HepG2 (cell line): ENCODE measurements around the gene ZNF19. TPM values are rescaled to one million over a fixed set of nuclear protein-coding genes. Genes with fewer than 3 reads are reported as not detected.
A peak's percentile ranks its signal among the peaks of the same experiment; 100 is the strongest.

Experiments used
- ATAC-seq: fragments of 200-7000 bp; cut with Tn5 transposase; 3 replicates; pipeline ENCODE4 v1.9.1; 2020; ENCODE audit warnings: mild to moderate bottlenecking, moderate library complexity
- BruUV-seq: library from RNA; stranded (reverse); fragments of 400-500 nt; replicated peaks from 2 replicates; lab custom pipeline; 2021; lab: Mats Ljungman, UMichigan
- CTCF ChIA-PET: fragments of 300-600 bp; formaldehyde crosslinking; extraction: SDS; loops from one replicate; lab custom pipeline; 2021; ENCODE audit warnings: low total read pairs, inconsistent platforms, low intra/inter-chr PET ratio; lab: Yijun Ruan, JAX
- POLR2A ChIA-PET: fragments of 350-600 bp; sonication (Branson Sonifier 250); formaldehyde crosslinking; loops from one replicate; lab custom pipeline; 2020; ENCODE audit warnings: antibody characterized with exemption, inconsistent platforms; lab: Yijun Ruan, JAX
- DNase-seq: peaks from one replicate; pipeline ENCODE4 v3.0.0-alpha.2; 2015; ENCODE audit warnings: low spot score
- FAIRE-seq: peaks from 3 replicates; lab custom pipeline; 2011; peaks lifted over from hg19 to GRCh38; lab: Jason Lieb, UNC
- H2AFZ ChIP-seq: one replicate; pipeline ENCODE4 v1.6.1; 2011; ENCODE audit warnings: low read length, inconsistent platforms
- H3K27ac ChIP-seq: fragments of 300-600 bp; 3 replicates; pipeline ENCODE4 v1.8.0; 2011; ENCODE audit warnings: mixed run types, mild to moderate bottlenecking, mixed read lengths, low read length, inconsistent platforms; ENCODE audit not compliant: insufficient read depth; ENCODE audit errors: extremely low read length
- H3K27me3 ChIP-seq, 2 experiments: fragments of 200-600 bp in 1 of 2; 2 replicates in 1 of 2; 3 replicates in 1 of 2; pipeline versions ENCODE4 v1.6.0 to v1.8.0; 2011; ENCODE audit warnings: low read length in 2 of 2, mild to moderate bottlenecking in 2 of 2, moderate library complexity in 2 of 2, inconsistent platforms in 1 of 2; ENCODE audit not compliant: insufficient read depth in 2 of 2, control insufficient read depth in 1 of 2
- H3K36me3 ChIP-seq, 2 experiments: fragments of 200-600 bp in 1 of 2; replicated peaks in 1 of 2; 2 replicates in 1 of 2; 3 replicates in 1 of 2; pipeline versions ENCODE4 v1.5.1 to v1.8.0; 2011; ENCODE audit warnings: low read length in 2 of 2, inconsistent platforms in 1 of 2; ENCODE audit not compliant: insufficient read depth in 2 of 2, control insufficient read depth in 1 of 2
- H3K4me1 ChIP-seq: 2 replicates; pipeline ENCODE4 v1.5.1; 2012; ENCODE audit warnings: low read length, inconsistent platforms; ENCODE audit not compliant: insufficient read depth
- H3K4me2 ChIP-seq: 2 replicates; pipeline ENCODE4 v1.6.0; 2011; ENCODE audit warnings: low read depth, low read length, inconsistent platforms
- H3K4me3 ChIP-seq, 3 experiments: fragments of 200-600 bp in 1 of 3; sonication (generic), shearing (Covaris generic) in 1 of 3; replicated peaks in 1 of 3; 2 replicates each; pipeline ENCODE4 v1.5.1; 2011 to 2016; ENCODE audit warnings: low read length in 3 of 3, inconsistent platforms in 2 of 3, low read depth in 2 of 3, mild to moderate bottlenecking in 2 of 3, control low read depth in 1 of 3, mixed read lengths in 1 of 3; ENCODE audit not compliant: insufficient read depth in 1 of 3
- H3K79me2 ChIP-seq: one replicate; pipeline ENCODE4 v1.6.1; 2011; ENCODE audit warnings: low read length, inconsistent platforms; ENCODE audit not compliant: insufficient read depth
- H3K9ac ChIP-seq: 2 replicates; pipeline ENCODE4 v1.6.0; 2011; ENCODE audit warnings: mild to moderate bottlenecking, low read depth, low read length, inconsistent platforms; ENCODE audit not compliant: insufficient read depth
- H3K9me3 ChIP-seq: 2 replicates; pipeline ENCODE4 v1.5.1; 2012; ENCODE audit warnings: mild to moderate bottlenecking, low read length
- H4K20me1 ChIP-seq: 2 replicates; pipeline ENCODE4 v1.6.0; 2011; ENCODE audit warnings: inconsistent platforms, mild to moderate bottlenecking, low read length, moderate library complexity; ENCODE audit not compliant: insufficient read depth
- BATF2 ChIP-seq: sonication (generic); formaldehyde crosslinking; IDR thresholded peaks from 2 replicates; pipeline ENCODE4 v1.8.0; 2022; ENCODE audit warnings: mild to moderate bottlenecking, missing genetic modification reagents, moderate library complexity
- ERF ChIP-seq: IDR thresholded peaks from 2 replicates; pipeline ENCODE4 v1.6.1; 2018; ENCODE audit warnings: missing biosample characterization, missing genetic modification reagents
- FOSL2 ChIP-seq: sonication (generic); formaldehyde crosslinking; IDR thresholded peaks from 2 replicates; pipeline ENCODE4 v1.4.0; 2020; ENCODE audit warnings: missing genetic modification reagents
- GATA4 ChIP-seq: sonication (generic); IDR thresholded peaks from 2 replicates; pipeline ENCODE4 v1.6.1; 2016; ENCODE audit warnings: antibody characterized with exemption, low read depth, borderline replicate concordance
- MIER3 ChIP-seq: IDR thresholded peaks from 2 replicates; pipeline ENCODE4 v1.6.1; 2016; ENCODE audit warnings: missing compliant biosample characterization, borderline replicate concordance
- RCOR2 ChIP-seq: IDR thresholded peaks from 2 replicates; pipeline ENCODE4 v1.6.1; 2016; ENCODE audit warnings: missing biosample characterization, missing genetic modification reagents
- RXRB ChIP-seq: IDR thresholded peaks from 2 replicates; pipeline ENCODE4 v1.6.1; 2016; ENCODE audit warnings: borderline replicate concordance, missing genetic modification reagents, missing compliant biosample characterization
- TFE3 ChIP-seq: IDR thresholded peaks from 2 replicates; pipeline ENCODE4 v1.6.1; 2016
- TSC22D2 ChIP-seq: sonication (generic); formaldehyde crosslinking; IDR thresholded peaks from 2 replicates; pipeline ENCODE4 v1.5.1; 2020; ENCODE audit warnings: missing genetic modification reagents, mild to moderate bottlenecking, borderline replicate concordance
- ZNF234 ChIP-seq: sonication (generic); formaldehyde crosslinking; conservative IDR thresholded peaks from 2 replicates; pipeline ENCODE4 v1.5.1; 2020; ENCODE audit warnings: mild to moderate bottlenecking, missing genetic modification reagents
- ZNF3 ChIP-seq: IDR thresholded peaks from 2 replicates; pipeline ENCODE4 v1.7.0; 2017; ENCODE audit warnings: inconsistent platforms
- ZNF841 ChIP-seq: sonication (generic); formaldehyde crosslinking; IDR thresholded peaks from 2 replicates; pipeline ENCODE4 v1.8.1; 2023; ENCODE audit warnings: missing genetic modification reagents, borderline replicate concordance
- ZZZ3 ChIP-seq: sonication (generic); formaldehyde crosslinking; IDR thresholded peaks from 2 replicates; pipeline ENCODE4 v1.4.0; 2020; ENCODE audit warnings: missing genetic modification reagents, mild to moderate bottlenecking, borderline replicate concordance
- WGBS: methylation state at CpG from one replicate; pipeline ENCODE4 v1.1.6; 2017; ENCODE audit warnings: low lambda C conversion rate; 5-methylcytosine and 5-hydroxymethylcytosine counted together
- in situ Hi-C: cut with HindIII; loops from 2 replicates; pipeline ENCODE4 v1.10.0; 2017; ENCODE audit warnings: low pct_unique_long_range_greater_than_20kb; ENCODE audit not compliant: extremely low pct_ligation_motif_present
- intact Hi-C: fragments of 100-400 bp; cut with micrococcal nuclease; formaldehyde crosslinking; loops from one replicate; pipeline ENCODE4 v1.10.0; 2022; ENCODE audit not compliant: unreplicated experiment
- polyA plus RNA-seq, 8 experiments: library from polyadenylated mRNA; depleted of rRNA in 3 of 8; stranded (reverse) in 7 of 8; unstranded in 1 of 8; fragments of >200 nt; fragmentation: Illumina TruSeq in 4 of 8; extraction: Trizol in 4 of 8; gene quantifications; 2 replicates each; pipeline versions ENCODE4 v1.2.1 to v1.2.3, GENCODE V29; 2011 to 2016; ENCODE audit warnings: low read depth in 4 of 8, missing spikeins in 1 of 8, mixed read lengths in 1 of 8; ENCODE audit not compliant: insufficient read depth in 1 of 8
- total RNA-seq, 5 experiments: library from RNA; depleted of rRNA; stranded (reverse); fragments of >200 nt; fragmentation: Illumina TruSeq; extraction: Trizol; gene quantifications; 2 replicates each; pipeline ENCODE4 v1.2.3, GENCODE V29; 2016; ENCODE audit warnings: low read depth in 1 of 5
- TF ChIP-seq, protein P1 (sequence below): sonication (generic); formaldehyde crosslinking; IDR thresholded peaks from 2 replicates; pipeline ENCODE4 v1.4.0; 2020; ENCODE audit warnings: mild to moderate bottlenecking, missing genetic modification reagents
- TF ChIP-seq, protein P2 (sequence below): sonication (generic); formaldehyde crosslinking; IDR thresholded peaks from 2 replicates; pipeline ENCODE4 v1.4.0; 2020; ENCODE audit warnings: mild to moderate bottlenecking, missing genetic modification reagents

ZNF19 gene
- total and polyA plus RNA-seq, 2 of the 13 experiments (the other 11 are each of a cell fraction or from before 2014, with no cell fraction given): 3.2 to 5.8 TPM

DNA sequence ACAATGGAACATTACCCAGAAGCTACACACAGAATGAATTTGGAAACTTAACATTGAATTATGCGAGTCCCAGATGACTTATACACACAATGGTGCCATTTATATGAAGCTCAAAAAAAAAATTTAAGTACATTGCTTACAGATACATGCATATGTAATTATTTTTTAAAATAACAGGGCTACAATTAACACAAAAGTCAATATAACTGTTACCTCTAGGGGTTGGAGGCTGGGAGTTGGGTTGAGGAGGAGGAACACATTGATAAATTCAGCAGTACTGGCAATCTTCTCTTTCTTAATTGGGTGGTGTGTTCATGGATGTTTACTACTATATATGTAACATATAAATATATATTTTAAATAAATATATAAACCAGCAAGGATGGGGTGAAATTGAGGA lies 28.2 kb downstream of the ZNF19 start (continued):
- TF ChIP-seq, protein P1, sequence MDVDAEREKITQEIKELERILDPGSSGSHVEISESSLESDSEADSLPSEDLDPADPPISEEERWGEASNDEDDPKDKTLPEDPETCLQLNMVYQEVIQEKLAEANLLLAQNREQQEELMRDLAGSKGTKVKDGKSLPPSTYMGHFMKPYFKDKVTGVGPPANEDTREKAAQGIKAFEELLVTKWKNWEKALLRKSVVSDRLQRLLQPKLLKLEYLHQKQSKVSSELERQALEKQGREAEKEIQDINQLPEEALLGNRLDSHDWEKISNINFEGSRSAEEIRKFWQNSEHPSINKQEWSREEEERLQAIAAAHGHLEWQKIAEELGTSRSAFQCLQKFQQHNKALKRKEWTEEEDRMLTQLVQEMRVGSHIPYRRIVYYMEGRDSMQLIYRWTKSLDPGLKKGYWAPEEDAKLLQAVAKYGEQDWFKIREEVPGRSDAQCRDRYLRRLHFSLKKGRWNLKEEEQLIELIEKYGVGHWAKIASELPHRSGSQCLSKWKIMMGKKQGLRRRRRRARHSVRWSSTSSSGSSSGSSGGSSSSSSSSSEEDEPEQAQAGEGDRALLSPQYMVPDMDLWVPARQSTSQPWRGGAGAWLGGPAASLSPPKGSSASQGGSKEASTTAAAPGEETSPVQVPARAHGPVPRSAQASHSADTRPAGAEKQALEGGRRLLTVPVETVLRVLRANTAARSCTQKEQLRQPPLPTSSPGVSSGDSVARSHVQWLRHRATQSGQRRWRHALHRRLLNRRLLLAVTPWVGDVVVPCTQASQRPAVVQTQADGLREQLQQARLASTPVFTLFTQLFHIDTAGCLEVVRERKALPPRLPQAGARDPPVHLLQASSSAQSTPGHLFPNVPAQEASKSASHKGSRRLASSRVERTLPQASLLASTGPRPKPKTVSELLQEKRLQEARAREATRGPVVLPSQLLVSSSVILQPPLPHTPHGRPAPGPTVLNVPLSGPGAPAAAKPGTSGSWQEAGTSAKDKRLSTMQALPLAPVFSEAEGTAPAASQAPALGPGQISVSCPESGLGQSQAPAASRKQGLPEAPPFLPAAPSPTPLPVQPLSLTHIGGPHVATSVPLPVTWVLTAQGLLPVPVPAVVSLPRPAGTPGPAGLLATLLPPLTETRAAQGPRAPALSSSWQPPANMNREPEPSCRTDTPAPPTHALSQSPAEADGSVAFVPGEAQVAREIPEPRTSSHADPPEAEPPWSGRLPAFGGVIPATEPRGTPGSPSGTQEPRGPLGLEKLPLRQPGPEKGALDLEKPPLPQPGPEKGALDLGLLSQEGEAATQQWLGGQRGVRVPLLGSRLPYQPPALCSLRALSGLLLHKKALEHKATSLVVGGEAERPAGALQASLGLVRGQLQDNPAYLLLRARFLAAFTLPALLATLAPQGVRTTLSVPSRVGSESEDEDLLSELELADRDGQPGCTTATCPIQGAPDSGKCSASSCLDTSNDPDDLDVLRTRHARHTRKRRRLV (CRISPR knock-in tag): no peak
- TF ChIP-seq BATF2: no peak
- TF ChIP-seq, all 625 proteins: peak for 0

DNA sequence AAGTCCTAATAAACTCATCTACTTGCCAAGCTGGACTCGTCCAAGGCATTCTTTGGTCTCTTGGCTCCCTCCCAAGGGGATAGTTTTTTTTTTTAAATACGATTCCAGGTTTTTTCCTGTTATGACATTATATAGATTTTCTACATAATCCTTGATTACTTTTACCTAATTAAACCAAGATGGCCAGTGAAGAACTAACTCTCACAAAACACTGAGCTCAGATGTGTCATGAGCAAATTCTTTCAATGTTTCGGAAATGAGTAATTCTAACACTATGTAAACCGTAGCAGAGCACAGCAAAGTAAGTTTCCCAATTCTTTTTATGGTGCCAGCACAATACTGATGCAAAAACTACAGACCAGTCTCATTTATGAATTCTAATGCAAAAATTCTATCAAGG lies 28.9 kb downstream of the ZNF19 start:
- Histone ChIP-seq H3K9ac (no peak overlapping the region), H3K4me1 (peaks cover 25% of the 10 kb centered on the region), H3K36me3 (peaks cover under 1 to 4% of the 10 kb centered on the region in 2 experiments; a peak in 2 of 5 replicates), H2AFZ (no peak overlapping the region), H4K20me1 (no peaks in the 10 kb centered on the region), H3K9me3 (no peaks in the 10 kb centered on the region), H3K27ac (no peak overlapping the region), H3K4me2 (peak overlapping the region; percentile 86), H3K27me3 (no peaks in the 10 kb centered on the region; a peak in 1 of 5 replicates), H3K4me3 (peak overlapping the region in 1 of 3 experiments; percentile 5; a peak in 1 of 6 replicates), H3K79me2 (peaks cover 21% of the 10 kb centered on the region)
- ChIA-PET POLR2A (no interaction called here), CTCF (no interaction called here)
- in situ Hi-C loops: no loop called here
- no peak for ATAC-seq
- no peak for FAIRE-seq
- TF ChIP-seq ZZZ3 (CRISPR knock-in tag): no peak
- no peak for TF ChIP-seq RCOR2 (CRISPR knock-in tag)
- no peak for TF ChIP-seq MIER3 (CRISPR knock-in tag)
- TF ChIP-seq FOSL2 (CRISPR knock-in tag): no peak
- no peak for TF ChIP-seq GATA4
- TF ChIP-seq, protein P2, sequence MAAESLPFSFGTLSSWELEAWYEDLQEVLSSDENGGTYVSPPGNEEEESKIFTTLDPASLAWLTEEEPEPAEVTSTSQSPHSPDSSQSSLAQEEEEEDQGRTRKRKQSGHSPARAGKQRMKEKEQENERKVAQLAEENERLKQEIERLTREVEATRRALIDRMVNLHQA: no peak
- no peak for TF ChIP-seq ERF (CRISPR knock-in tag)
- no peak for TF ChIP-seq TSC22D2
- TF ChIP-seq ZNF3 (CRISPR knock-in tag): no peak
- no peak for TF ChIP-seq TFE3
- no peak for TF ChIP-seq RXRB
- TF ChIP-seq ZNF841 (CRISPR knock-in tag): no peak
- TF ChIP-seq ZNF234: no peak
- no TSS peak for BruUV-seq
- no peak for DNase-seq
- 88% methylated on average over 4 of the region's 4 CpGs for WGBS
- intact Hi-C loops: loop anchor here (5.0 kb wide), 1 partner anchor 37 kb away; no protein-coding TSS in a partner anchor
